Astrocyte (in vitro differentiated cells and primary cell): ENCODE data around the gene TEX29. TPM values are rescaled to one million over a fixed set of nuclear protein-coding genes. Genes with fewer than 3 reads are reported as not detected.

Source experiments
- DNase-seq: peaks from one replicate; pipeline ENCODE4 v3.0.0-alpha.2; 2010; ENCODE audit warnings: low read depth
- FAIRE-seq: peaks from 2 replicates; lab custom pipeline; 2011; peaks lifted over from hg19 to GRCh38; lab: Jason Lieb, UNC
- H2AFZ ChIP-seq: 2 replicates; pipeline ENCODE4 v1.6.0; 2012; ENCODE audit warnings: low read depth, low read length, inconsistent platforms
- H3K27ac ChIP-seq: 2 replicates; pipeline ENCODE4 v1.5.1; 2011; ENCODE audit warnings: low read depth, low read length, inconsistent platforms
- H3K27me3 ChIP-seq: 2 replicates; pipeline ENCODE4 v1.6.0; 2011; ENCODE audit warnings: low read length, inconsistent platforms; ENCODE audit not compliant: insufficient read depth
- H3K36me3 ChIP-seq: 2 replicates; pipeline ENCODE4 v1.5.1; 2011; ENCODE audit warnings: low read length, inconsistent platforms; ENCODE audit not compliant: insufficient read depth
- H3K4me1 ChIP-seq: 2 replicates; pipeline ENCODE4 v1.5.1; 2011; ENCODE audit warnings: low read length, inconsistent platforms; ENCODE audit not compliant: insufficient read depth
- H3K4me2 ChIP-seq: 2 replicates; pipeline ENCODE4 v1.6.0; 2012; ENCODE audit warnings: low read length, inconsistent platforms
- H3K4me3 ChIP-seq: 2 replicates; pipeline ENCODE4 v1.5.1; 2011; ENCODE audit warnings: low read depth, mild to moderate bottlenecking, low read length, inconsistent platforms; ENCODE audit not compliant: insufficient read depth
- H3K79me2 ChIP-seq: 2 replicates; pipeline ENCODE4 v1.6.0; 2012; ENCODE audit warnings: mild to moderate bottlenecking, low read length, inconsistent platforms; ENCODE audit not compliant: insufficient read depth
- H3K9ac ChIP-seq: 2 replicates; pipeline ENCODE4 v1.6.0; 2012; ENCODE audit warnings: mild to moderate bottlenecking, low read length, inconsistent platforms
- H3K9me3 ChIP-seq: 2 replicates; pipeline ENCODE4 v1.5.1; 2012; ENCODE audit warnings: low read depth, mild to moderate bottlenecking, low read length, inconsistent platforms; ENCODE audit not compliant: insufficient read depth
- H4K20me1 ChIP-seq: 2 replicates; pipeline ENCODE4 v1.6.0; 2012; ENCODE audit warnings: low read length, inconsistent platforms; ENCODE audit not compliant: insufficient read depth
- H3K27ac Mint-ChIP-seq: one replicate; pipeline ENCODE4 v1.8.0; 2021; ENCODE audit warnings: mild to moderate bottlenecking, mixed read lengths; ENCODE audit not compliant: unreplicated experiment
- H3K27me3 Mint-ChIP-seq: one replicate; pipeline ENCODE4 v1.8.0; 2021; ENCODE audit warnings: low read depth, mixed read lengths; ENCODE audit not compliant: unreplicated experiment
- H3K36me3 Mint-ChIP-seq: one replicate; pipeline ENCODE4 v1.8.0; 2021; ENCODE audit warnings: low read depth, mixed read lengths; ENCODE audit not compliant: unreplicated experiment
- H3K4me1 Mint-ChIP-seq: one replicate; pipeline ENCODE4 v1.8.0; 2021; ENCODE audit warnings: low read depth, mixed read lengths; ENCODE audit not compliant: unreplicated experiment
- H3K4me3 Mint-ChIP-seq: one replicate; pipeline ENCODE4 v1.8.0; 2021; ENCODE audit warnings: mild to moderate bottlenecking, moderate library complexity, mixed read lengths; ENCODE audit not compliant: unreplicated experiment
- H3K9me3 Mint-ChIP-seq: one replicate; pipeline ENCODE4 v1.8.0; 2021; ENCODE audit warnings: mild to moderate bottlenecking, mixed read lengths; ENCODE audit not compliant: unreplicated experiment
- CTCF ChIP-seq: IDR thresholded peaks from 2 replicates; pipeline ENCODE4 v1.5.1; 2011; ENCODE audit warnings: low read depth, mild to moderate bottlenecking, inconsistent platforms, low read length, moderate library complexity; ENCODE audit not compliant: insufficient read depth
- EZH2 ChIP-seq: IDR thresholded peaks from 2 replicates; pipeline ENCODE4 v1.6.1; 2012; ENCODE audit warnings: mild to moderate bottlenecking, low read length, inconsistent platforms; ENCODE audit not compliant: insufficient read depth
- total RNA-seq: library from RNA; stranded (reverse); gene quantifications from 2 replicates; pipeline ENCODE4 v1.2.1, GENCODE V29; 2021

The TEX29 gene
- total RNA-seq, 1 donor from 2014 or later: 0.43 TPM

DNA sequence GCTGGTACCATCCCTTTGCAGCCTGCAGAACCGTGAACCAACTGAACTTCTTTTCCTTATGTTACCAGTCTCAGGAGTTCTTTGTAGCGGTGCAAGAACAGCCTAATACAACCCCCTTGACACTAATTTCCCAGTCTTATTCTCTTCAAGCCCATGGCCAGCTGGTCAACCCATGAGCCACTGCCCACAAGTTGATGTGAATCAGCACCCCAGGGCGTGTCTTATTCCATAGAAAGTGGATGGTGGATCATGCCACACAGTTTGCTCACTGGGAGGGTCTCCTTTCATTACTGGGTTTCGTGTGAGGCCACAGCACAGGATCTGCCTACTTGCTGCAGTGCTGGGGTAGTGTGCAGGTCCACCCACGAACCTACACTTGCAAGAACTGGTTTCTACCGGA lies 27.0 kb downstream of the TEX29 start:
- Histone ChIP-seq H3K27ac (no peak overlapping the region), H2AFZ (no peak overlapping the region), H3K79me2 (no peaks in the 10 kb centered on the region), H3K9me3 (no peaks in the 10 kb centered on the region), H4K20me1 (no peaks in the 10 kb centered on the region), H3K9ac (no peak overlapping the region), H3K4me2 (no peak overlapping the region), H3K4me3 (no peak overlapping the region), H3K36me3 (no peaks in the 10 kb centered on the region), H3K4me1 (peaks cover 5% of the 10 kb centered on the region), H3K27me3 (no peaks in the 10 kb centered on the region)
- DNase-seq (no peak), FAIRE-seq (no peak)
- Mint-ChIP-seq H3K36me3 (peaks cover 12% of the 10 kb centered on the region), H3K4me3 (no peak overlapping the region), H3K27ac (no peak overlapping the region), H3K27me3 (peaks cover 6% of the 10 kb centered on the region), H3K4me1 (peaks cover 5% of the 10 kb centered on the region), H3K9me3 (no peaks in the 10 kb centered on the region)
- no peak for TF ChIP-seq EZH2

- Histone ChIP-seq H3K9me3 (peaks cover 2% of the 10 kb centered on the region), H2AFZ (no peak overlapping the region), H3K79me2 (no peaks in the 10 kb centered on the region), H3K4me3 (no peak overlapping the region), H3K27ac (no peak overlapping the region), H3K9ac (no peak overlapping the region), H3K4me2 (no peak overlapping the region), H3K27me3 (no peaks in the 10 kb centered on the region), H3K4me1 (no peaks in the 10 kb centered on the region), H3K36me3 (no peaks in the 10 kb centered on the region), H4K20me1 (no peaks in the 10 kb centered on the region)
- H3K4me3 Mint-ChIP-seq: no peak overlapping the region
- H3K4me1 Mint-ChIP-seq: no peaks in the 10 kb centered on the region
- H3K27me3 Mint-ChIP-seq: peaks cover 6% of the 10 kb centered on the region
- no peak for DNase-seq
- FAIRE-seq: no peak
- H3K36me3 Mint-ChIP-seq: no peaks in the 10 kb centered on the region
- H3K27ac Mint-ChIP-seq: no peak overlapping the region
- no peak for TF ChIP-seq CTCF
- TF ChIP-seq EZH2: no peak
- no peaks in the 10 kb centered on the region for H3K9me3 Mint-ChIP-seq
Observed at GRCh38 chr13:111353508-111353907, 33.1 kb downstream of the TEX29 start.

DNA sequence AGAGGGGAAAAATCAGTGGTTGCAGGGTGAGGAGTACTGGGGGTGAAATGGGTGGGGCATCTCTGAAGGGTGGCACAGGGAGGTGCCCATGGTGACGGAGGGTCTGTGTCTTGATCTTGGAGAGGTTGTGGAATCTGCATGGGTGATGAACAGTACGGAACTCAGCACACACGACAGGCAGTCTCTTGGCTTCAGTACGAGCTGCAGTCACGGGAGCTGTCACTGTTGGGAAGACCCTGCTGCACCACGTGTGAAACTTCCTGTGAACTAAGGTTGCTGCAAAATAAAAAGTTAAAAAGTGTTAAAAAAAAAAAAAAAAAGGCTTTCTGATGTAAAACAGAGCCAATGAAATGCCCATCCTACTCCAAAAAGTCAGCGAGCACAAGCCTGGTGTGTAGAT lies 34.3 kb downstream of the TEX29 start:
- FAIRE-seq (no peak), DNase-seq (no peak)
- no peak overlapping the region for H3K4me2 ChIP-seq
- Mint-ChIP-seq H3K4me3 (no peak overlapping the region), H3K27me3 (peaks cover 6% of the 10 kb centered on the region), H3K36me3 (no peaks in the 10 kb centered on the region), H3K4me1 (peaks cover 1% of the 10 kb centered on the region), H3K27ac (no peak overlapping the region), H3K9me3 (no peaks in the 10 kb centered on the region)
- H3K9ac ChIP-seq: no peak overlapping the region
- no peak overlapping the region for H3K4me3 ChIP-seq
- no peak overlapping the region for H3K27ac ChIP-seq
- no peaks in the 10 kb centered on the region for H3K4me1 ChIP-seq
- H3K27me3 ChIP-seq: no peaks in the 10 kb centered on the region
- no peaks in the 10 kb centered on the region for H4K20me1 ChIP-seq
- no peaks in the 10 kb centered on the region for H3K79me2 ChIP-seq
- no peaks in the 10 kb centered on the region for H3K36me3 ChIP-seq
- H3K9me3 ChIP-seq: peaks cover 2% of the 10 kb centered on the region
- TF ChIP-seq EZH2 (no peak), CTCF (no peak)
- H2AFZ ChIP-seq: no peak overlapping the region
